Neural crest cell (in vitro differentiated cells): ENCODE data around the gene HOXC13. TPM values are rescaled to one million over a fixed set of nuclear protein-coding genes. Genes with fewer than 3 reads are reported as not detected.

Source experiments
- DNase-seq: peaks from one replicate; pipeline ENCODE4 v3.0.0; 2021; ENCODE audit warnings: low read depth, mixed read lengths, low spot score
- H3K27ac Mint-ChIP-seq: one replicate; pipeline ENCODE4 v1.8.0; 2021; ENCODE audit warnings: mild to moderate bottlenecking, mixed read lengths; ENCODE audit not compliant: unreplicated experiment
- H3K27me3 Mint-ChIP-seq: 2 replicates; pipeline ENCODE4 v1.8.0; 2021; ENCODE audit warnings: low read depth, mild to moderate bottlenecking, mixed read lengths
- H3K36me3 Mint-ChIP-seq: 2 replicates; pipeline ENCODE4 v1.8.0; 2021; ENCODE audit warnings: low read depth, mild to moderate bottlenecking, mixed read lengths
- H3K4me1 Mint-ChIP-seq: 2 replicates; pipeline ENCODE4 v1.8.0; 2021; ENCODE audit warnings: mixed read lengths
- H3K4me3 Mint-ChIP-seq: one replicate; pipeline ENCODE4 v1.8.0; 2021; ENCODE audit warnings: mild to moderate bottlenecking, mixed read lengths
- H3K9me3 Mint-ChIP-seq: 2 replicates; pipeline ENCODE4 v1.8.0; 2021; ENCODE audit warnings: mixed read lengths
- CTCF ChIP-seq: fragments of 200-600 bp; sonication (generic); conservative IDR thresholded peaks from 2 replicates; pipeline ENCODE4 v1.5.0; 2021; ENCODE audit warnings: antibody characterized with exemption, mild to moderate bottlenecking
- total RNA-seq: library from RNA; stranded (reverse); gene quantifications from 2 replicates; pipeline ENCODE4 v1.2.1, GENCODE V29; 2021

The HOXC13 gene
- total RNA-seq, 1 donor from 2014 or later = not detected

DNA sequence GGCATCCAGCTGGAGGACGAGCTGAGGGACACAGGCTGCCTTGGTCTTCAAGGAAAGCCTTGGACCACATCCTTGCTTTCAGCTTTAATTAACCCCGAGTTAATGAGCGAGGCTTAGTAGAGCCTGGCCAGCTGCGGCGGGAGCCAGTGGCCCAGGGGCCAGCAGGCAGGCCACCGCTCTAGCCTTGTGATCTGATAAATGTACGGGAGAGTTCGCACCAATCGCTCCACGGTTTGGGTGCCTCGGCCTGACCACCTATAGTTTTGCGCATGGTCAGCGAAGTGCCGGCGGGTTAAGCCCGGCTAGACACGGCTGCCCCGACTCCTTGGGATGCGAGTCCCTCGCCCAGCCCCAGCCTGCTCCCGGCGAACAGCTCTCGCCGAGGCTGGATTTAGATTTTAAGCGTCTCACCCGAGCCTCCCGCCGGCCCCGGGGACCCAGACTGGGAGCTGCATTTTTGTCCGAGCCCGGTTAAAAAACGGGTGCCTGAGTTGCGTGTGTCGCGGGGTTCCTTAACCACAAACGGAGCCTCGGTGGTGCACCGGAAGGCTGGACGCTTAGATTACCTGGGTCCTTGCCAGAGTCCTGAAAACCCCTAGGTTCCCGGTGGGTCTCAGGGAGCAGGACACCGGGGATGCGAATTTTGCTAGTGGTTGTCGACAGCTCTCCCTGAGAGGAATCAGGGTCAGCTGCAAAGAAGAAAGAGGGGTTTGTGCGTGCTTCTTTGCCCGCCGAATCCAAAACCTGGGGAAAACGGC is 13.1 kb downstream of the HOXC13 start:
- Mint-ChIP-seq H3K27me3 (peaks cover 99% of the 10 kb centered on the region), H3K9me3 (no peaks in the 10 kb centered on the region), H3K27ac (no peak overlapping the region), H3K4me3 (no peak overlapping the region), H3K4me1 (no peaks in the 10 kb centered on the region), H3K36me3 (peaks cover 4% of the 10 kb centered on the region)
- DNase-seq = no peak
- TF ChIP-seq CTCF = no peak

GRCh38 chr12:53952335-53952694 is 13.7 kb downstream of the HOXC13 start:
- no peak for TF ChIP-seq CTCF
- H3K27ac Mint-ChIP-seq = no peak overlapping the region
- no peaks in the 10 kb centered on the region for H3K9me3 Mint-ChIP-seq
- H3K4me3 Mint-ChIP-seq = no peak overlapping the region
- H3K27me3 Mint-ChIP-seq = peaks cover 99% of the 10 kb centered on the region
- DNase-seq = no peak
- no peaks in the 10 kb centered on the region for H3K4me1 Mint-ChIP-seq
- peaks cover 4% of the 10 kb centered on the region for H3K36me3 Mint-ChIP-seq

DNA sequence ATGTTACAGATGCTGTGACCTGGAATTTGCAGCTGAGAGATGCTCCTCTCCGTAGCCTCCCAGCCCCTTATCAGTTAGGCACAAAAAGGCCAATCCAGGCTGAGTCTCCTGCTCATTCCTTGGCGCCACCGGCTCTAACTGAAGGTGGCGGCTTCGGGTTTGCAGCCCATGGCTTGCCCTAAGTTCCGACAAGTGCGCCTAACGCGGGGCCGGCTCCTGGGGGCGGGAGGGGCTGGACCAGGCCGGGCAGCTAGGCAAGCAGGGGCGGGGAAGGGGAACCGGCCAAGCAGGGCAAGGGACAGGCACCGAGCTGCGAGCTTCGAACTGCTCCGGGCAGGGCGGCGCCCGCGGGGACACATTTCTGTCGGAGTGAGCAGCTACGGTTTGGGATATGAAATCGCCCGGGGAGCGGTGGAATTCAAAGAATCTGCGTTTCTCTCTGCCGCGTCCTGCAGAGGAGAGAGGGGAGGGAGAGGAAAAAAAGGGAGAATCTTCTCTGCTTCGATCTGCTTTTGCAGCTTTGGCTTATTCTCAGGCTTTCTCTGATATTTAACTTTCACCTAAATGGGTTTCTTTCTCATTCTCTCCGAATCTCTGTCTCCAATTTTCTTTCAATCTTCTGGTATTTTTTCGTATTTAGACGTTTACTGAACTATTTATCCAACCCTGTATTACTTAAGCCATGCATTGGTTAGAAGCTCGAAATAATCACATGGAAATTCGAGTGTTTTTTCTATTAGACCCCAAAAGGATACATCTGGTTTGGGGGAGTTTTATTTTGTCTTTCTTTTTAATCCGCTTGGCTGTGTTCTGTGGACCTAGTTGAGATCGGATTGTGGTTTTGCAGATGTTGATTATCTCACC is 14.5 kb downstream of the HOXC13 start:
- no peak overlapping the region for H3K4me3 Mint-ChIP-seq
- peaks cover 99% of the 10 kb centered on the region for H3K27me3 Mint-ChIP-seq
- no peaks in the 10 kb centered on the region for H3K4me1 Mint-ChIP-seq
- DNase-seq = no peak
- no peaks in the 10 kb centered on the region for H3K9me3 Mint-ChIP-seq
- H3K27ac Mint-ChIP-seq = no peak overlapping the region
- peaks cover 4% of the 10 kb centered on the region for H3K36me3 Mint-ChIP-seq
- no peak for TF ChIP-seq CTCF

DNA sequence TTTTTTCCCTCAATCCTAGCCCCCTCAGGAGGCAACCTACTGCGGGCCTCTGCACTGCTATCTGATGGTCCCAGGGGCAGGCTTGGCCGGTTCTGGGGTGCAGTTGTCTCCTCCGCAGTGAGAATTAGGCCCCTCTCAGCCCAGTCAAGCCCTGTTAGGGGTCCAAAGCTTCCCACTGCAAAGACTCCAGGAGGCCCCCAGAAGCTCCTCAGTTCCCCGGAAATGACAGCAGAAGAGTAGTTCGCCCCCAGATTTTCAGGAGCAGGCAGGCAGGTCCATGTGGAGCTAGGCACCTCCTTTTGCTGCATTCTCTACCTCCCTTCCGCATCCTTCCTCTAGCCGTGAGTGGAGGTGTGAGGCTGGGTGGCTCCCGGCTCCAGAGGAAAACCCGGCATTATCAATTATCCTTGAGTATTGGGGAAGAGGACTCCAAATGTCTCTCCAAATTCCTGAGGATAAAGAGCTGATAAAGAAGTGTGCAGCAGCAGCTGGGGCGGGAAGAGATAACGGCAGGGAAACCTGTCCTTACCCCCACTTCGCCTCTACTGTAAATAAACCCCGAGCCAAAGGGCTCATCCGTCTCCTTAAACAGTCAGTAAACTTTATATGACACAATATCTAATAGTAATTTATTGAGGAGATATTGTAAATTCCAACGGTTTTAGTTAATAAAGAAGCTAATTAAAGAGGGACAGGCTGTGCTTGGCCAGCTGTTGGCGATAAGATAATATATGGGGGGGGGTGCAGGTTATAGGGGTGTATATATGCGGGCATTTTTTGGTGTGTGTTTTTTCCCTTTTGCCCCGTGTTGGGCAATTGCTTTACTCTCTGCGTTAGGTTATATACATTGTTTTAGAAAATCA is 15.4 kb downstream of the HOXC13 start:
- no peak for TF ChIP-seq CTCF
- H3K27ac Mint-ChIP-seq = no peak overlapping the region
- no peaks in the 10 kb centered on the region for H3K9me3 Mint-ChIP-seq
- H3K27me3 Mint-ChIP-seq = peaks cover 99% of the 10 kb centered on the region
- H3K36me3 Mint-ChIP-seq = no peaks in the 10 kb centered on the region
- no peak overlapping the region for H3K4me3 Mint-ChIP-seq
- no peaks in the 10 kb centered on the region for H3K4me1 Mint-ChIP-seq
- no peak for DNase-seq

DNA sequence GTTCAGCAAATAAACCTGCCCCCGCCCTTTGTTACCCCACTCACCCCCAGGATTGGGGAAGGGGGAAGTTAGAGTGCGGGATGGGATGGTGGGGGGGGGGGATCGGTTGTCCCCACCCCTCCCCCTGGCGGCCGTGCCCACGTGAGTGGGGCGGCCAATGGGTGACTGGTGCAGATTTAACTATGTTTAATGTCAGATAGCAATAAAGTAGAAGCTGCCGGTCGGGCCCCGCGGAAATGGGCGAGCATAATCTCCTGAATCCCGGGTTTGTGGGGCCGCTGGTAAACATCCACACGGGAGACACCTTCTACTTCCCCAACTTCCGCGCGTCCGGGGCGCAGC is 16.0 kb downstream of the HOXC13 start, which contains the start of gene HOXC12:
Gene HOXC12, plus strand, starts transcription at position 210 of the 342 bp plus-strand sequence. Its CDS starts 27 bp downstream, at position 237.
- Mint-ChIP-seq H3K4me3 (no peak within 1 kb of the TSS), H3K36me3 (no peaks in the 10 kb centered on the region), H3K27ac (no peak within 1 kb of the TSS), H3K9me3 (no peaks in the 10 kb centered on the region), H3K27me3 (peaks cover 99% of the 10 kb centered on the region), H3K4me1 (no peaks in the 10 kb centered on the region)
- DNase-seq = no peak
- TF ChIP-seq CTCF = no peak
